GM18858 (cell line): ENCODE measurements around the gene CD200R1L.

Source experiments
- ATAC-seq: cut with Tn5 transposase; IDR thresholded peaks from one replicate; pipeline ENCODE4 v1.9.1; 2021; ENCODE audit not compliant: unreplicated experiment

The CD200R1L gene

DNA sequence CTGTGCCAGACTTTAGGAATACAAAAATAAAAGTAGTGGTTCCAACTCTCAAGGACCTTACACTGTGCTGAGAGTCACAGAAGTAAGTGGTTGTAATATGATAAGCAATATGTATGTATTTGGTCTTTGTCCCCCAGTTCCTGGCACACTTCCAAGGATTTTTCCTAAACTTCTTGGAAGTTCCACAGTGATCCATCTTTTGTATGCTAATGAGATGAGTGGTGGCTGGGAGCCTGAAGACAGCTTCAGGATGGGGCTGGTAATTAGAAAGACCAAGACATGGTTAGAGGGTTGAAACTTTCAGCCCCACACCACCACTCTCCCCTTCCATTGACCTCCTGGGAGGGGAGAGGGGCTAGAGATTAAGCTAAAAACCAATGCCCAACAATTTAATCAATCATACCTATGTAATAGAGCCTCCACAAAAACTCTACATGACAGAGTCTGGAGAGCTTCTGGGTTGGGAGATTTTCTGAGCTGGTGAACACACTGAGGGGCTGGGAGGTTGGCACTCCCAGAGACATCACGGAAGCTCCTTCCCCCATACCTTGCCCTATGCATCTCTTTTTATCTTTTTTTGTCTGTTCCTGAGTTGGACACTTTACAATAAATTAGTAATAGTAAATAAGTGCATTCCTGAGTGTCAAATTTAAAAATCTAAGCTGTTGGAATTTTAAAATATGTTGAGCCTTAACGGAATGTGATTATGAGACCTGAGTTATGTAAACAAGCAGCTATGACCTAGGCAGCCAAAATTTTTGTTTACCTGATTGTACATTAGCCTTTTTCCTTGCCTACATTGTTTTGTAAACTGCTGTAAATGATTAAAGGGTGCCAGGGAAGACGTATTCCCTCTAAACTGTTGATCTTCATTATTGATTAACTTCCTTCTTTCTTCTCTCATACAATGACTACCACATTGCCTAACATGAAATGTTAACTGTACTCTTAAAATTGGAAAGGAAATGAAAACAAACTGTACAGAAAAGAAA, 24.3 kb downstream of the CD200R1L start:
- ATAC-seq, result no peak

DNA sequence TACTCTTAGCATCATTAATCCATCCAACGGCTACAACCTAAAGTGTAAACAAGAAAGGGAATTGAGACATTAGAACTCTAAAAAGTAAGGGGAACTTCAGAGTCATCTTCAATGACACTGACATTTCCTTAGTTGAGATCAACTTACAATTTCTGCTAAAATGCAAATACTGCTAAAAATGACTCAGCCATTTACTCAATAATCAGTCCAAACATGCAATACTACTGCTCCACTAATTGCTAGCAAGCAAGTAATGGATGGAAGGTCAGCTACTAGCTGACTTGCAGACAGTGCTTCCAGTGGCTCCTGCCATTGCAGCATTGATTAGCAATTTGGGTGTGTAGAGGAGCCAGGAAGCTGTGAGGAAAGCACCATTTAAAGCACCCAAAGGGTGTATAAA, 28.4 kb downstream of the CD200R1L start:
- ATAC-seq, result no peak

- ATAC-seq, result no peak
Measured at GRCh38 chr3:112817797-112818196, 28.9 kb downstream of the CD200R1L start.

DNA sequence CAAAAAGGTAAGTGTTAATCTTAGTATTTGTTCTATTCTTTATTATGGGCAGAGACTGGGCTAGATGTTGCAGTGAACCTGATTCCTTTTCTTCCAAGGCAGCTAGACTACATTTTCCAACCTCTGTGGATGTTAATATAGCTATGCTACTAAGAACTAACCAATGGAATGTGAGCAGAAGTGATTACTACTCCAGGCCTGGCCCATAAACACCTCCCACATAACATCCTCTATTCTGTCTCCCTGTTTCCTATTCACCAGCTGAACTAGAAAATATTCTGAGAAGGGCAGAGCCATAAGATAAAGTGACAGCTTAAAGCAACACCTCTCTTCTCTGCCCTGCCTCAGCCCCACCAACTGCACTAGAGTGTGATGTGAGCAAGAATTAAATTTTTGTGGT, 29.4 kb downstream of the CD200R1L start:
- ATAC-seq, result no peak

DNA sequence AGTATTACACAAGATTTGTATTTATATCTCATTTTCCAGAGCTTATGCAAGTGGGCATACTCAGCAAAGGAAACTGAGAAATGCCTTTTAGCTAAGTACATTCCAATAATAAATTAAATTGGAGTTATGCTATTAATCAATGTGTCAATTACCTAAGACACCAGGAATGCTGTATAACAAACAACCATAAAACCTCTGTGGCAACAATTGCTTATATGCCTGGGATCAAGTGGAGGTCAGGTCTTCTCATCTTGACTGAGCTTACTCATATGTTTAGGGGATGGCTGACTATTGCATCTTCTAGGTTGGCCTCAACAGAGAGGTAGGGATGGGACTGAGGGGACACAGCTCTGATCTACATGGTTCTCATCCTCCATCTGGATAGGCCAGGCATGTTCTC, 30.7 kb downstream of the CD200R1L start:
- ATAC-seq, result no peak

GRCh38 chr3:112814266-112814665, 32.4 kb downstream of the CD200R1L start:
- no peak for ATAC-seq

DNA sequence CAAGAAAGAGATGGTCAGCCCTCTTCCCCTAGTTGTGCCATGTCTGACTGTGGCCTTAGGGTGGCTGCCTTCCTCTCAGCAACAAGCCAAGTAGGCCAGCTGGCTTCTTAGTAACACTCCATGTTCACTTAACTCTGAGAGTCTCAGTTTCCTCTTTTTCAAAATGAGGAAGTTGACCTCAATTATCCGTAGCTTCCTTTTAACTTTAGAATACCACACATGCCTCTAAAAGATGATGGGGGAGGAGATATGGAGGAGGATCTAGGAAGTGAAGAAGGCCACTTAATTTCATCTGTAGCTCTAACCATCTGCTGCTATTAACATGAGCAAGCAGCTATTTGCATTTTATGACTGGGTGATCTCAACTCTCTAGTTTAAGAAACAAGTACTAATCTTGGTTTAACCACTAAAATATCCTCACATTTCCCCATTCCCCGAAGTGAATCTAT, 32.9 kb downstream of the CD200R1L start:
- ATAC-seq, result peak; percentile 68

- no peak for ATAC-seq
Measured at GRCh38 chr3:112813016-112813415, 33.6 kb downstream of the CD200R1L start.

DNA sequence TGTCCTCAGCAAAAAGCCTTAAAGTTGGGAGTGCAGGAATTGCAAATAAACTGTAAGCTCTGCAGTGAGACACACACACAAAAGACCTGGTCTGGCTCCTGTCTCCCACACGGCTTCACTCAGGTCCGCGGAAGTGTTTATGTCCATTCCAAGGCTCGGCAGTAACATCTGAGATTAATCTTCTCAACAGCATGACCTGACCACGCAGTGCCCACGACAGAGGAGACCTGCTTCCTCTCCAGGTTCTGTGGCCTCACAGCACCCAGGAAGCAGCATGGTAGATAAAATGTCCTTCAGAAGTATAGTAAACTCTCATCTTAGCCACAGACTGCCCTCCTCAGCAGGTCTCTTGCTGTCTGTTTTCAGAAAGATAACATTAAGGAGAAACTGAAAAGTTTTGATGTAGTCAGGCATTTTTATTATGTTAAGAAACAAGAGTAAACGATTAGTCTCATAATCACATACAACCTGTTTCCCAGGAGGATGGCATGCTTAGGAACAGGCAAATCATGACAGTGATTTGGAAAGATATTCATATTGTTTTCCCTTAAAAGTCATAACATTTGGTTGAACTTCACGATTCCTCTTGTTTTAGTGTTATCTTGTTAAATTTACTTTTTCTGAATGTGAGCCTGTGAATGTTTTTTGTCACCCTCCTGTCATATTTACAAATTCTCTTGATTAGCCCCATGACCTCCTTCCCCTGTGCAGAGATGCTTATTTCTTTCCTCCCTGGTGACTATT, 34.6 kb downstream of the CD200R1L start:
- ATAC-seq, result no peak

GRCh38 chr3:112811131-112811884, 35.4 kb downstream of the CD200R1L start:
- ATAC-seq, result no peak

DNA sequence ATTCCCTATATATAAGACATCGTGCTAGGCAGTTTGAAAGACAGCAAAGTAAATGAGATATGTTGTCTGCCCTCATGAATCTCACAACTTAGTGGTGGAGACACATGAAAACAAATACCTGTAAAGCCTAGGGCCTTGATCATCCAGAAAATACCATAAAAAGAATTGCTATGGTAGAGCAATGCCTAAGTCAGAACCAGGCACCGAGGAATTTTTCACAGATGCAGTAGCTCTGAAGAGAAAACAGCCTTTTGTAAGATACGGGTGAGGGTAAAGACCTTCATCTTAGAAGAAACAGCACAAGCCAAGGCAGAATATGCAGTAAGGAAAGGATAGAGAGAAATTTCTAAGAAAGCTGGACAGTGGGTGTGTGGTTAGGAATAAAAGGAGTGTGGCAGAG, 36.1 kb downstream of the CD200R1L start:
- no peak for ATAC-seq

DNA sequence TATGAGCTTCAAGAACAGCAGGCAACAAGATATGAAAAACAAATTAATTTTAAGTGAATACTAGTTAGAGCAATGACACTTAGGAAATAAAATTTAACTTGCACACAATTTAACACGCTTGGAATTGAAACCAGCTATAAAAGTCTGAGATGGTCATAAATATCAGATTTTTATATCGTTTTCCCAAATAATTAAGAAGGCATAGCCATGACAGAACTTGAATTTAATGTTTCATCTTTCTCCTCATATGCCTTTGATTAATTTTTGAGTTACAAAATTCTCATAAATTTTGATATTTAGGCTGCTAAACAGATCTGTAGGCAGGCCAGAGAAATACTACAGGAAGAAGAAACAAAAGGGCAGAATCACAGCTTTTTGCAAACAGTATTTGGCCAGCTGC, 38.5 kb downstream of the CD200R1L start:
- ATAC-seq, result no peak

- no peak for ATAC-seq
Measured at GRCh38 chr3:112807685-112808084, 39.0 kb downstream of the CD200R1L start.

DNA sequence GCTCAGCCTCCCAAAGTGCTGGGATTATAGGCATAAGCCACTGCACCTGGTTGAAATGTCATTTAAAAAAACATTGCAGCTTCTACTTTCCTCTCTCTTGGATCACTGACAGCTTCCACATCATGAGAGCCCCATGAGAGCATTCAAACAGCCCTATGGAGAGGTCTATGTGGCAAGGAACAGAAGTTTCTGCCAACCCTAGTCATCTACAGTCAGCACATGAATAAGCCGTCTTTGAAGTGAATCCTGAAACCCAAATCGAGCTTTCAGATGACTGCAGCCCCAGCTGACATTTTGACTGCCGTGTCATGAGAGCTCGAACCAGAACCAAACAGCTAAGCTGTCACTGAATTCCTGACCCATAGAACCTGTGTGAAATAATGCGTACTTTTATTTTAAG, 39.8 kb downstream of the CD200R1L start:
- no peak for ATAC-seq

DNA sequence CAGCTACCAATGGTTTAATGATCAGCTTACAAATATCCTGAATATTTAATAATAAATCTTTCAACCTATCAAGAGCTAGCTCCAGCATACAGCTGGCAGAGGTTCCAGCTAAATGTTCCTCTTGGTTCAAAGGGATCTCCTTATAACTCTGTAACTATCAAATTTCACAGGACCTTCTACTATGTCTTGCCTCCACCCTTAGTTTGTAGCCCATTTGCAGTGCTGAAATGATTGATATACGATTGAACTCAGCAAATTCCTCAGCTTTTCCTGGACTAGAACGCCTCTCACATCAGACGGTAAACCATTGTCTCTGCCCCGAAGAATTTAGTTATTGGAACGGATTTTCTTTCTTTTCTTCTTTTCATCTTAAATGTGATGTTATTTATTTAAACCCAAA, 41.5 kb downstream of the CD200R1L start:
- no peak for ATAC-seq

DNA sequence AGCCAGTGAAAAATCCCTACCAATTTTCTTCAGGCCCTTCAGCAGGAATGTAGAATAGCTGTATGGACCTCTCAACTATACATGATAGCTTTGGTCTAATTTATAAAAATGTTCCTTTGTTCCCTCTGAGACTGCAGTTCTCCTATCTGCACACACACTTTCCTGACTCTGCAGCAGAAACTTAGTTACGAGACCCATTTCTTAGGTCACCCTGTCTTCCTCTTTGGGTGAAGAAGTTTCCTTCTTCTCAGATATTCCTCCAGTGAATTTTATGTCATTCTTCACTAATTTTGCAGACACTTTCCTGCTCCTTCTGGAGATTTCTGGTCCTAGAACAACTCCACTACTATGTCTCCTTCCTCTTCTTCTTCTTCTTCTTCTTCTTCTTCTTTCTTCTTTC, 42.6 kb downstream of the CD200R1L start:
- ATAC-seq, result no peak

- ATAC-seq, result no peak
Measured at GRCh38 chr3:112803467-112803866, 43.2 kb downstream of the CD200R1L start.

DNA sequence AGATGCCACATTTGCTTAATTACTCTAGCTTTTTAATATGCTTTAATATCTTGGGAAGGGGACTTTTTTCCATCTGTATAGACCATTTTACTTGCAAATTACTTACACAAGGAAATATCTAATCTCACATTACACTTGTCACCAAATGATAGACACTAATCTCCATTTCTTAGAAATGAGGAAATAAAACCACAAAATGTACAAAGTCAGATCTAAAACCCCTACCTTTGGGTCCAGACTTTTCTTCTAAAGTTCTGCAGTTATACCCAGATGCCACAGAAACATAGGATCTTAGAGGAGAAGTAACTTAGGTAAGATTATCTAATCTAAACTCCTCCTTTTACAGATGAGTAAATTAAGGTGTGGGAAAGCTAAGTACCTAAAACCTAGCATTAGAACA, 44.3 kb downstream of the CD200R1L start:
- no peak for ATAC-seq

- no peak for ATAC-seq
Measured at GRCh38 chr3:112799946-112800345, 46.7 kb downstream of the CD200R1L start.

- no peak for ATAC-seq
Measured at GRCh38 chr3:112794622-112795172, 52.0 kb downstream of the CD200R1L start.
